ENCODE results near the gene TRPV4.

The TRPV4 gene

GRCh38 chr12:109808876-109809646, 24.1 kb downstream of the TRPV4 start:
- no peak overlapping the region for H3K4me3 ChIP-seq (ENCODE audit: control insufficient read depth in 1 of 7, extremely low read depth in 1 of 7, insufficient read depth in 4 of 7, low read depth in 2 of 7, low read length in 6 of 7)
- POLR2A ChIA-PET: no interaction called here
- no peaks in the 10 kb centered on the region for H3K36me3 ChIP-seq (ENCODE audit: control insufficient read depth in 4 of 4, insufficient read depth in 4 of 4, low read length in 3 of 4)
- CTCF ChIA-PET: interaction anchor here (5.2 kb wide), 1 partner anchor 36 kb away, joined by 57 read pairs; no protein-coding TSS in a partner anchor
- WGBS (ENCODE audit: insufficient coverage): 93% methylated on average over 3 of the region's 4 CpGs
- peaks cover 0 to 2% (median 0%) of the 10 kb centered on the region in 5 experiments for H3K27me3 ChIP-seq (replicated peaks in 2 of 5; ENCODE audit: control insufficient read depth in 4 of 5, insufficient read depth in 5 of 5, low read length in 4 of 5)
- DNase-seq: no peak
- no peaks in the 10 kb centered on the region for H3K4me1 ChIP-seq (ENCODE audit: control extremely low read depth in 1 of 4, control insufficient read depth in 4 of 4, insufficient read depth in 4 of 4, low read length in 3 of 4)
- H3K27ac ChIP-seq (ENCODE audit: insufficient read depth in 1 of 2, low read depth in 1 of 2, low read length in 2 of 2, poor library complexity in 1 of 2, severe bottlenecking in 2 of 2): no peak overlapping the region
- H3K9me3 ChIP-seq (ENCODE audit: control extremely low read depth in 1 of 5, control insufficient read depth in 4 of 5, insufficient read depth in 2 of 5, low read depth in 1 of 5, low read length in 4 of 5): no peaks in the 10 kb centered on the region

GRCh38 chr12:109807954-109808643, 25.1 kb downstream of the TRPV4 start:
- POLR2A ChIA-PET: no interaction called here
- WGBS (ENCODE audit: insufficient coverage): 95% methylated on average over 8 of the region's 12 CpGs
- no peak overlapping the region for H3K4me3 ChIP-seq (ENCODE audit: control insufficient read depth in 1 of 7, extremely low read depth in 1 of 7, insufficient read depth in 4 of 7, low read depth in 2 of 7, low read length in 6 of 7)
- CTCF ChIA-PET: interaction anchor here (0.6 to 5.2 kb wide), 7 partner anchors 10 to 37 kb away, joined by 3 to 57 read pairs (median 3); no protein-coding TSS in a partner anchor
- DNase-seq: no peak
- H3K9me3 ChIP-seq (ENCODE audit: control extremely low read depth in 1 of 5, control insufficient read depth in 4 of 5, insufficient read depth in 2 of 5, low read depth in 1 of 5, low read length in 4 of 5): no peaks in the 10 kb centered on the region
- no peaks in the 10 kb centered on the region for H3K36me3 ChIP-seq (ENCODE audit: control insufficient read depth in 4 of 4, insufficient read depth in 4 of 4, low read length in 3 of 4)
- H3K4me1 ChIP-seq (ENCODE audit: control extremely low read depth in 1 of 4, control insufficient read depth in 4 of 4, insufficient read depth in 4 of 4, low read length in 3 of 4): no peaks in the 10 kb centered on the region
- H3K27ac ChIP-seq (ENCODE audit: insufficient read depth in 1 of 2, low read depth in 1 of 2, low read length in 2 of 2, poor library complexity in 1 of 2, severe bottlenecking in 2 of 2): no peak overlapping the region
- H3K27me3 ChIP-seq (replicated peaks in 2 of 5; ENCODE audit: control insufficient read depth in 4 of 5, insufficient read depth in 5 of 5, low read length in 4 of 5): peaks cover 0 to 2% (median 0%) of the 10 kb centered on the region in 5 experiments

- Histone ChIP-seq H3K27ac (ENCODE audit: insufficient read depth in 1 of 2, low read depth in 1 of 2, low read length in 2 of 2, poor library complexity in 1 of 2, severe bottlenecking in 2 of 2) (no peak overlapping the region), H3K4me3 (ENCODE audit: control insufficient read depth in 1 of 7, extremely low read depth in 1 of 7, insufficient read depth in 4 of 7, low read depth in 2 of 7, low read length in 6 of 7) (no peak overlapping the region), H3K9me3 (ENCODE audit: control extremely low read depth in 1 of 5, control insufficient read depth in 4 of 5, insufficient read depth in 2 of 5, low read depth in 1 of 5, low read length in 4 of 5) (no peaks in the 10 kb centered on the region), H3K36me3 (ENCODE audit: control insufficient read depth in 4 of 4, insufficient read depth in 4 of 4, low read length in 3 of 4) (no peaks in the 10 kb centered on the region), H3K27me3 (replicated peaks in 2 of 5; ENCODE audit: control insufficient read depth in 4 of 5, insufficient read depth in 5 of 5, low read length in 4 of 5) (peaks cover 0 to 2% (median 0%) of the 10 kb centered on the region in 5 experiments), H3K4me1 (ENCODE audit: control extremely low read depth in 1 of 4, control insufficient read depth in 4 of 4, insufficient read depth in 4 of 4, low read length in 3 of 4) (no peaks in the 10 kb centered on the region)
- ChIA-PET CTCF (interaction anchor here (0.6 to 5.2 kb wide), 18 partner anchors 9 to 491 kb away, joined by 3 to 57 read pairs (median 3); partner anchors contain the start of gene TRPV4), POLR2A (no interaction called here)
- peak; percentile 40 to 64 (median 51) for DNase-seq
- WGBS (ENCODE audit: insufficient coverage): 51% methylated on average over 11 of the region's 12 CpGs
Measured at GRCh38 chr12:109804820-109805761, 28.1 kb downstream of the TRPV4 start.

- 96% methylated on average over 2 of the region's 3 CpGs for WGBS (ENCODE audit: insufficient coverage)
- Histone ChIP-seq H3K9me3 (ENCODE audit: control extremely low read depth in 1 of 5, control insufficient read depth in 4 of 5, insufficient read depth in 2 of 5, low read depth in 1 of 5, low read length in 4 of 5) (no peaks in the 10 kb centered on the region), H3K27ac (ENCODE audit: insufficient read depth in 1 of 2, low read depth in 1 of 2, low read length in 2 of 2, poor library complexity in 1 of 2, severe bottlenecking in 2 of 2) (no peak overlapping the region), H3K27me3 (replicated peaks in 2 of 5; ENCODE audit: control insufficient read depth in 4 of 5, insufficient read depth in 5 of 5, low read length in 4 of 5) (peaks cover 0 to 2% (median 0%) of the 10 kb centered on the region in 5 experiments), H3K4me3 (ENCODE audit: control insufficient read depth in 1 of 7, extremely low read depth in 1 of 7, insufficient read depth in 4 of 7, low read depth in 2 of 7, low read length in 6 of 7) (no peak overlapping the region), H3K36me3 (ENCODE audit: control insufficient read depth in 4 of 4, insufficient read depth in 4 of 4, low read length in 3 of 4) (no peaks in the 10 kb centered on the region), H3K4me1 (ENCODE audit: control extremely low read depth in 1 of 4, control insufficient read depth in 4 of 4, insufficient read depth in 4 of 4, low read length in 3 of 4) (peaks cover 0 to under 1% (median 0%) of the 10 kb centered on the region in 4 experiments)
- ChIA-PET POLR2A (interaction anchor here (0.6 kb wide), 1 partner anchor 42 kb away, joined by 3 read pairs; no protein-coding TSS in a partner anchor), CTCF (interaction anchor here (1.7 to 5.2 kb wide), 4 partner anchors 12 to 78 kb away, joined by 8 to 57 read pairs (median 16); no protein-coding TSS in a partner anchor)
- no peak for DNase-seq
Measured at GRCh38 chr12:109803678-109804077, 29.5 kb downstream of the TRPV4 start.

- 96% methylated on average over 15 of the region's 15 CpGs for WGBS (ENCODE audit: insufficient coverage)
Measured at GRCh38 chr12:109802828-109803227, 30.4 kb downstream of the TRPV4 start.

GRCh38 chr12:109800536-109800935, 32.7 kb downstream of the TRPV4 start:
- ChIA-PET POLR2A (no interaction called here), CTCF (no interaction called here)
- no peak overlapping the region for H3K27ac ChIP-seq (ENCODE audit: insufficient read depth in 1 of 2, low read depth in 1 of 2, low read length in 2 of 2, poor library complexity in 1 of 2, severe bottlenecking in 2 of 2)
- no peaks in the 10 kb centered on the region for H3K9me3 ChIP-seq (ENCODE audit: control extremely low read depth in 1 of 5, control insufficient read depth in 4 of 5, insufficient read depth in 2 of 5, low read depth in 1 of 5, low read length in 4 of 5)
- no peaks in the 10 kb centered on the region for H3K36me3 ChIP-seq (ENCODE audit: control insufficient read depth in 4 of 4, insufficient read depth in 4 of 4, low read length in 3 of 4)
- H3K4me1 ChIP-seq (ENCODE audit: control extremely low read depth in 1 of 4, control insufficient read depth in 4 of 4, insufficient read depth in 4 of 4, low read length in 3 of 4): peaks cover 0 to 12% (median 7%) of the 10 kb centered on the region in 4 experiments
- DNase-seq: no peak
- peaks cover 0 to 2% (median 0%) of the 10 kb centered on the region in 5 experiments for H3K27me3 ChIP-seq (replicated peaks in 2 of 5; ENCODE audit: control insufficient read depth in 4 of 5, insufficient read depth in 5 of 5, low read length in 4 of 5)
- no peak overlapping the region for H3K4me3 ChIP-seq (ENCODE audit: control insufficient read depth in 1 of 7, extremely low read depth in 1 of 7, insufficient read depth in 4 of 7, low read depth in 2 of 7, low read length in 6 of 7)
- 97% methylated on average over 7 of the region's 13 CpGs for WGBS (ENCODE audit: insufficient coverage)

More at GRCh38 chr12:109802828-109803227, 30.4 kb downstream of the TRPV4 start:
- no peaks in the 10 kb centered on the region for H3K9me3 ChIP-seq (ENCODE audit: control extremely low read depth in 1 of 5, control insufficient read depth in 4 of 5, insufficient read depth in 2 of 5, low read depth in 1 of 5, low read length in 4 of 5)
- H3K27me3 ChIP-seq (replicated peaks in 2 of 5; ENCODE audit: control insufficient read depth in 4 of 5, insufficient read depth in 5 of 5, low read length in 4 of 5): peaks cover 0 to 2% (median 0%) of the 10 kb centered on the region in 5 experiments
- CTCF ChIA-PET: interaction anchor here (5.2 kb wide), 1 partner anchor 25 kb away, joined by 21 read pairs; no protein-coding TSS in a partner anchor
- H3K36me3 ChIP-seq (ENCODE audit: control insufficient read depth in 4 of 4, insufficient read depth in 4 of 4, low read length in 3 of 4): no peaks in the 10 kb centered on the region
- no peak overlapping the region for H3K4me3 ChIP-seq (ENCODE audit: control insufficient read depth in 1 of 7, extremely low read depth in 1 of 7, insufficient read depth in 4 of 7, low read depth in 2 of 7, low read length in 6 of 7)
- no peak for DNase-seq
- H3K27ac ChIP-seq (ENCODE audit: insufficient read depth in 1 of 2, low read depth in 1 of 2, low read length in 2 of 2, poor library complexity in 1 of 2, severe bottlenecking in 2 of 2): no peak overlapping the region
- peaks cover 0 to 9% (median 7%) of the 10 kb centered on the region in 4 experiments for H3K4me1 ChIP-seq (ENCODE audit: control extremely low read depth in 1 of 4, control insufficient read depth in 4 of 4, insufficient read depth in 4 of 4, low read length in 3 of 4)
- POLR2A ChIA-PET: no interaction called here

All from common myeloid progenitor, CD34-positive (primary cell).